GM12892 (cell line): Measurements from ENCODE around the gene EPX.
A peak's percentile ranks its signal among the peaks of the same experiment; 100 is the strongest.

Source experiments
- DNase-seq: peaks from one replicate; pipeline ENCODE4 v3.0.0; 2011; ENCODE audit not compliant: insufficient read length
- FAIRE-seq: peaks from 2 replicates; lab custom pipeline; 2011; peaks lifted over from hg19 to GRCh38; lab: Jason Lieb, UNC
- POLR2A ChIP-seq: IDR thresholded peaks from 2 replicates; pipeline ENCODE4 v1.6.1; 2011; ENCODE audit warnings: low read depth, low read length, control low read depth
- POLR2AphosphoS5 ChIP-seq: IDR thresholded peaks from 2 replicates; pipeline ENCODE4 v1.6.1; 2011; ENCODE audit warnings: low read depth, low read length, control low read depth
- TAF1 ChIP-seq: IDR thresholded peaks from 2 replicates; pipeline ENCODE4 v1.6.1; 2011; ENCODE audit warnings: low read depth, mild to moderate bottlenecking, control low read depth, low read length, borderline replicate concordance

The EPX gene

GRCh38 chr17:58189436-58190146 lies 2.9 kb upstream of the EPX start:
- no peak for FAIRE-seq
- no peak for TF ChIP-seq POLR2AphosphoS5
- TF ChIP-seq TAF1: no peak
- no peak for TF ChIP-seq POLR2A
- DNase-seq: no peak

DNA sequence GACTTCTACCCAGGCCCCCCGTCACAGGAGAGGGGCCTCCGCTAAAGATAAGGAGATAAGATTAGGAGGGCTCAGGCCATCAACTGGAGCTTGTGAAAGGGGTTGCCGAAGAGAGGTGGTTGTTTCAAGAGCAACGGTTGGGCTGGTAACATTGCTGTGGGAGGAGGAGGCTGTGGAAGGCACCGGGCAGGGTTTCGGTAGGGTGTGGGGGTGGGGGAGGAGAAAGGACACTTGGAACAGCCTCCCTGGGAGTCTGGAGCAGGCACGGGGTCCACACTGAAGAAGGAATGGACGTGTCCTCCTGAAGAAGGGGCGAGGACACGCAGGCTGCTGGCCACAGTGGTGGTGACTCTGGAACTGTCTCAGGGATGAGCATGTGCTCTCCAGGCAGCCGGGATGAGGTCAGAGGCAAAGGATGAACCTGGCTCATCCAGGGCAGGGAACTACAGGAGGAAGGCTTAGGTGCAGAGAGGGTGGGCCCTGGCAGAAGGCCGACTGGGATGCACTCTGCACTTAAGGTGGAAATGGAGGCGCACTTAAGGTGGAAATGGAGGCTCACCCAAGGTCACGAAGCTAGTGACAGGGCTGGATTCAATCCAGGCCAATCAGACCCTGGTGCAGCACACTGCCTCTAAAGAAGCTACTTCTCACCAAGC lies 1.2 kb upstream of the EPX start:
- DNase-seq (no peak), FAIRE-seq (no peak)

DNA sequence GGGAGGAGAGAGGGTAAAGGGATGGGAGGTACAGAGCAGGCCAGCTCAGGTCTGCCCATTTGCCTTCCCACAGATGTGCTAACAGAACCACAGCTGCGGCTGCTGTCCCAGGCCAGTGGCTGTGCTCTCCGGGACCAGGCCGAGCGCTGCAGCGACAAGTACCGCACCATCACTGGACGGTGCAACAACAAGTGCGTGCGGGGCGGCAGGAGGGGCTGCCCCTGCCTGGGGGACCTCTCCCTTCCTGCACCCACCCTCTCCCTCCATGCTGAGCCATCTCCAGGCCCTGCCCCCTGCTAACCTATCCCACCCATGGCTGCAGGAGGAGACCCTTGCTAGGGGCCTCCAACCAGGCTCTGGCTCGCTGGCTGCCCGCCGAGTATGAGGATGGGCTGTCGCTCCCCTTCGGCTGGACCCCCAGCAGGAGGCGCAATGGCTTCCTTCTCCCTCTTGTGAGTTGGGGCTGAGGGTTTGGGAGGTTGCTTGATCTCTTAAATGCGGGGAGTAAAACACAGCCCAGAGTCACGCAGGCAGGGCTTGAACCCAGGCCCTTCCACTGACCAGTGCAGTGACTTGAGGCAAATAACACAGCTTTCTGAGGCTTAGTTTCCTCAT lies 1.2 kb downstream of the EPX start:
- no peak for DNase-seq
- no peak for TF ChIP-seq POLR2A
- no peak for TF ChIP-seq POLR2AphosphoS5
- no peak for TF ChIP-seq TAF1
- no peak for FAIRE-seq

More for the DNA sequence above, 1.2 kb upstream of the EPX start:
- TF ChIP-seq POLR2AphosphoS5: no peak
- no peak for TF ChIP-seq TAF1
- no peak for TF ChIP-seq POLR2A

GRCh38 chr17:58195518-58196123 lies 3.1 kb downstream of the EPX start:
- FAIRE-seq (no peak), DNase-seq (no peak)
- TF ChIP-seq POLR2AphosphoS5 (no peak), POLR2A (no peak), TAF1 (no peak)

- FAIRE-seq (no peak), DNase-seq (no peak)
- TF ChIP-seq TAF1 (no peak), POLR2AphosphoS5 (no peak), POLR2A (no peak)
These were observed 4.1 kb downstream of the EPX start for GRCh38 chr17:58196610-58197009.

DNA sequence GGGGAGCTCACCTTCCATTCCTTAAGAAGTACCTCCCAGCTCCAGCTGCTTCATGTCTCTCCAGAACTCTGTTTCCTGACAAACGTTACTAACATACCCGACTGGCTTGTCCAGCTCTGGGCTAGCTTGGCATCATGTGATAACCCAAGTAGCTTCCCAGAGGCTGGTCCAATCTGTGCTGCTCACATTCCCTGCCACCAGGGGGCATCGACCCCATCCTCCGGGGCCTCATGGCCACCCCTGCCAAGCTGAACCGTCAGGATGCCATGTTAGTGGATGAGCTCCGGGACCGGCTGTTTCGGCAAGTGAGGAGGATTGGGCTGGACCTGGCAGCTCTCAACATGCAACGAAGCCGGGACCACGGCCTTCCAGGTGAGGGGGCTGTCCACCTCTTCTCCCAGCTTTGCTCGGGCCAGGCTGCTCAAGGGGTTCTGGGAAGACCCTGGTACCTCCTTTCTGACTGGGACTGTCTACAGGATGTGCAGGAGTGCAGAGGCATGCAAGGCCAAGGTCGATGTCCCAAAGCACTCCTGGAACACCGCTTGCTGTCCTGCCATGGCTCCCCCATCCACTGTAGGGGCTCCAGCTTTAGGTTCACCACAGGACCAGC lies 7.6 kb downstream of the EPX start:
- FAIRE-seq (peak; percentile 82), DNase-seq (peak; percentile 57)
- TF ChIP-seq POLR2AphosphoS5 (no peak), POLR2A (no peak), TAF1 (no peak)

- TF ChIP-seq POLR2A: no peak
- no peak for TF ChIP-seq TAF1
- no peak for TF ChIP-seq POLR2AphosphoS5
- no peak for FAIRE-seq
- no peak for DNase-seq
These were observed 10.3 kb downstream of the EPX start for GRCh38 chr17:58202859-58203258.

- DNase-seq (no peak), FAIRE-seq (no peak)
These were observed 12.3 kb downstream of the EPX start for GRCh38 chr17:58204796-58205195.

DNA sequence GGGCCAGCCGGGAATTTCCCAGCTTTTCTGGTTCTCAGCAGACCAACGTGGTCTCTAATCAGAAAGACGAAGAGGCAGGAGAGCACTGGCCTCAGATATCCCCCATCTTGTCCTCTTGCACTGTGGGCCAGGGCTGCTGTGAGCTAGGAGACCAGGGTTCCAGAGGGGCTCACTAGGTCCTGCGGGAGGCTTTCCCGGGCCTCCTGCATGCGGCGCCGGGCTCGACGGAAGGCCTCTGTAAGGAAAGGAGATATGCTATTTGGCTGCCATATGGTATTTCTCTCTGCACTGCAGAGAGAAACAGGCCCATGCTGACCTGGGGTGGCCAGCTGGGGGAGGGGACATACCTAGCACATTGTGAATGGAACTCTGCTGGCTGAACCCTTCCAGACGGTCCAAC lies 13.4 kb downstream of the EPX start:
- FAIRE-seq (no peak), DNase-seq (no peak)
- TF ChIP-seq POLR2AphosphoS5: no peak
- TF ChIP-seq POLR2A: no peak
- TF ChIP-seq TAF1: no peak

More at GRCh38 chr17:58204796-58205195, 12.3 kb downstream of the EPX start:
- TF ChIP-seq POLR2AphosphoS5 (no peak), POLR2A (no peak), TAF1 (no peak)

- FAIRE-seq: no peak
- DNase-seq: no peak
- TF ChIP-seq POLR2AphosphoS5 (no peak), TAF1 (no peak), POLR2A (no peak)
These were observed 14.9 kb downstream of the EPX start for GRCh38 chr17:58207451-58207850.

GRCh38 chr17:58208344-58208743 lies 15.8 kb downstream of the EPX start:
- TF ChIP-seq POLR2AphosphoS5: no peak
- no peak for TF ChIP-seq POLR2A
- TF ChIP-seq TAF1: no peak
- no peak for DNase-seq
- no peak for FAIRE-seq

DNA sequence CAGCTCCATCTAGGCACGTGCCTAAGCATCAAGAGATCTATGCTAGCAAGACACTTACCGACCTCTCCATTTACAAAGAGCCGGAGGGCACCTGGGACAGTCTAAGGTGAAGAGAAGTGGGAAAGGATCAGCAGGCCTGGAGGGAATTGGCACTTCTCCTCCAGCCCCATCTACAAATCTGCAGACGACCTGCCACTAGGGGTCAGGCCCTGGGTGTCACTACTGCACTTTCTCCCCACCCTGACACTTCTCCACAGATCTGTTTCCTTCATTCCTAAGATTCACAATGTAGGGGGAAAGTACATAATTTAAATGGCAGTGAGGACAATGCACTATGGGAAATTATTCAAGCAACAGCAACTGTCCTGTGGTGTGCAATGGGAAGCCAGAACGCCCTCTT lies 18.4 kb downstream of the EPX start:
- FAIRE-seq (no peak), DNase-seq (no peak)
- TF ChIP-seq TAF1: no peak
- TF ChIP-seq POLR2A: no peak
- no peak for TF ChIP-seq POLR2AphosphoS5
